ENCODE measurements around the gene EPHA1. TPM values are rescaled to one million over a fixed set of nuclear protein-coding genes. Genes with fewer than 3 reads are reported as not detected.

EPHA1 gene
- total and polyA plus RNA-seq, 2 experiments from 2014 or later, result 60.7 to 154 TPM

GRCh38 chr7:143392875-143393266, 15.8 kb downstream of the EPHA1 start:
- no peaks in the 10 kb centered on the region for H3K9me2 ChIP-seq (ENCODE audit: insufficient read depth)
- ATAC-seq (no peak), DNase-seq (ENCODE audit: low spot score) (no peak)
- H3K27me3 Mint-ChIP-seq (ENCODE audit: insufficient read depth, low read depth, poor library complexity), result peaks cover 30% of the 10 kb centered on the region
- H3K36me3 ChIP-seq (ENCODE audit: insufficient read depth), result peaks cover 39% of the 10 kb centered on the region
- TF ChIP-seq, protein P1, sequence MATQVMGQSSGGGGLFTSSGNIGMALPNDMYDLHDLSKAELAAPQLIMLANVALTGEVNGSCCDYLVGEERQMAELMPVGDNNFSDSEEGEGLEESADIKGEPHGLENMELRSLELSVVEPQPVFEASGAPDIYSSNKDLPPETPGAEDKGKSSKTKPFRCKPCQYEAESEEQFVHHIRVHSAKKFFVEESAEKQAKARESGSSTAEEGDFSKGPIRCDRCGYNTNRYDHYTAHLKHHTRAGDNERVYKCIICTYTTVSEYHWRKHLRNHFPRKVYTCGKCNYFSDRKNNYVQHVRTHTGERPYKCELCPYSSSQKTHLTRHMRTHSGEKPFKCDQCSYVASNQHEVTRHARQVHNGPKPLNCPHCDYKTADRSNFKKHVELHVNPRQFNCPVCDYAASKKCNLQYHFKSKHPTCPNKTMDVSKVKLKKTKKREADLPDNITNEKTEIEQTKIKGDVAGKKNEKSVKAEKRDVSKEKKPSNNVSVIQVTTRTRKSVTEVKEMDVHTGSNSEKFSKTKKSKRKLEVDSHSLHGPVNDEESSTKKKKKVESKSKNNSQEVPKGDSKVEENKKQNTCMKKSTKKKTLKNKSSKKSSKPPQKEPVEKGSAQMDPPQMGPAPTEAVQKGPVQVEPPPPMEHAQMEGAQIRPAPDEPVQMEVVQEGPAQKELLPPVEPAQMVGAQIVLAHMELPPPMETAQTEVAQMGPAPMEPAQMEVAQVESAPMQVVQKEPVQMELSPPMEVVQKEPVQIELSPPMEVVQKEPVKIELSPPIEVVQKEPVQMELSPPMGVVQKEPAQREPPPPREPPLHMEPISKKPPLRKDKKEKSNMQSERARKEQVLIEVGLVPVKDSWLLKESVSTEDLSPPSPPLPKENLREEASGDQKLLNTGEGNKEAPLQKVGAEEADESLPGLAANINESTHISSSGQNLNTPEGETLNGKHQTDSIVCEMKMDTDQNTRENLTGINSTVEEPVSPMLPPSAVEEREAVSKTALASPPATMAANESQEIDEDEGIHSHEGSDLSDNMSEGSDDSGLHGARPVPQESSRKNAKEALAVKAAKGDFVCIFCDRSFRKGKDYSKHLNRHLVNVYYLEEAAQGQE (IDR thresholded peaks at IDR 0.05; ENCODE audit: unreplicated experiment), result no peak
- TF ChIP-seq JUNB (IDR thresholded peaks at IDR 0.05; ENCODE audit: unreplicated experiment) (no peak), ZNF114 (CRISPR knock-in tag; IDR thresholded peaks at IDR 0.05) (no peak), STAT1 (IDR thresholded peaks at IDR 0.05; ENCODE audit: unreplicated experiment) (no peak), ETS1 (IDR thresholded peaks at IDR 0.05) (no peak), CREB1 (CRISPR knock-in tag; IDR thresholded peaks at IDR 0.05; ENCODE audit: low read depth) (no peak), ZNF331 (CRISPR knock-in tag; IDR thresholded peaks at IDR 0.05; ENCODE audit: low read depth) (no peak), EZH2phosphoT487 (IDR thresholded peaks at IDR 0.05; ENCODE audit: unreplicated experiment) (no peak), CTCF (conservative IDR thresholded peaks at IDR 0.05; ENCODE audit: low read depth in 2 of 2) (no peak), EZH2 (IDR thresholded peaks at IDR 0.05; ENCODE audit: low read depth, unreplicated experiment) (no peak), POLR2AphosphoS5 (IDR thresholded peaks at IDR 0.05; ENCODE audit: low read depth) (no peak), NANOG (IDR thresholded peaks at IDR 0.05; ENCODE audit: borderline replicate concordance) (no peak)
- TF ChIP-seq, protein P2, sequence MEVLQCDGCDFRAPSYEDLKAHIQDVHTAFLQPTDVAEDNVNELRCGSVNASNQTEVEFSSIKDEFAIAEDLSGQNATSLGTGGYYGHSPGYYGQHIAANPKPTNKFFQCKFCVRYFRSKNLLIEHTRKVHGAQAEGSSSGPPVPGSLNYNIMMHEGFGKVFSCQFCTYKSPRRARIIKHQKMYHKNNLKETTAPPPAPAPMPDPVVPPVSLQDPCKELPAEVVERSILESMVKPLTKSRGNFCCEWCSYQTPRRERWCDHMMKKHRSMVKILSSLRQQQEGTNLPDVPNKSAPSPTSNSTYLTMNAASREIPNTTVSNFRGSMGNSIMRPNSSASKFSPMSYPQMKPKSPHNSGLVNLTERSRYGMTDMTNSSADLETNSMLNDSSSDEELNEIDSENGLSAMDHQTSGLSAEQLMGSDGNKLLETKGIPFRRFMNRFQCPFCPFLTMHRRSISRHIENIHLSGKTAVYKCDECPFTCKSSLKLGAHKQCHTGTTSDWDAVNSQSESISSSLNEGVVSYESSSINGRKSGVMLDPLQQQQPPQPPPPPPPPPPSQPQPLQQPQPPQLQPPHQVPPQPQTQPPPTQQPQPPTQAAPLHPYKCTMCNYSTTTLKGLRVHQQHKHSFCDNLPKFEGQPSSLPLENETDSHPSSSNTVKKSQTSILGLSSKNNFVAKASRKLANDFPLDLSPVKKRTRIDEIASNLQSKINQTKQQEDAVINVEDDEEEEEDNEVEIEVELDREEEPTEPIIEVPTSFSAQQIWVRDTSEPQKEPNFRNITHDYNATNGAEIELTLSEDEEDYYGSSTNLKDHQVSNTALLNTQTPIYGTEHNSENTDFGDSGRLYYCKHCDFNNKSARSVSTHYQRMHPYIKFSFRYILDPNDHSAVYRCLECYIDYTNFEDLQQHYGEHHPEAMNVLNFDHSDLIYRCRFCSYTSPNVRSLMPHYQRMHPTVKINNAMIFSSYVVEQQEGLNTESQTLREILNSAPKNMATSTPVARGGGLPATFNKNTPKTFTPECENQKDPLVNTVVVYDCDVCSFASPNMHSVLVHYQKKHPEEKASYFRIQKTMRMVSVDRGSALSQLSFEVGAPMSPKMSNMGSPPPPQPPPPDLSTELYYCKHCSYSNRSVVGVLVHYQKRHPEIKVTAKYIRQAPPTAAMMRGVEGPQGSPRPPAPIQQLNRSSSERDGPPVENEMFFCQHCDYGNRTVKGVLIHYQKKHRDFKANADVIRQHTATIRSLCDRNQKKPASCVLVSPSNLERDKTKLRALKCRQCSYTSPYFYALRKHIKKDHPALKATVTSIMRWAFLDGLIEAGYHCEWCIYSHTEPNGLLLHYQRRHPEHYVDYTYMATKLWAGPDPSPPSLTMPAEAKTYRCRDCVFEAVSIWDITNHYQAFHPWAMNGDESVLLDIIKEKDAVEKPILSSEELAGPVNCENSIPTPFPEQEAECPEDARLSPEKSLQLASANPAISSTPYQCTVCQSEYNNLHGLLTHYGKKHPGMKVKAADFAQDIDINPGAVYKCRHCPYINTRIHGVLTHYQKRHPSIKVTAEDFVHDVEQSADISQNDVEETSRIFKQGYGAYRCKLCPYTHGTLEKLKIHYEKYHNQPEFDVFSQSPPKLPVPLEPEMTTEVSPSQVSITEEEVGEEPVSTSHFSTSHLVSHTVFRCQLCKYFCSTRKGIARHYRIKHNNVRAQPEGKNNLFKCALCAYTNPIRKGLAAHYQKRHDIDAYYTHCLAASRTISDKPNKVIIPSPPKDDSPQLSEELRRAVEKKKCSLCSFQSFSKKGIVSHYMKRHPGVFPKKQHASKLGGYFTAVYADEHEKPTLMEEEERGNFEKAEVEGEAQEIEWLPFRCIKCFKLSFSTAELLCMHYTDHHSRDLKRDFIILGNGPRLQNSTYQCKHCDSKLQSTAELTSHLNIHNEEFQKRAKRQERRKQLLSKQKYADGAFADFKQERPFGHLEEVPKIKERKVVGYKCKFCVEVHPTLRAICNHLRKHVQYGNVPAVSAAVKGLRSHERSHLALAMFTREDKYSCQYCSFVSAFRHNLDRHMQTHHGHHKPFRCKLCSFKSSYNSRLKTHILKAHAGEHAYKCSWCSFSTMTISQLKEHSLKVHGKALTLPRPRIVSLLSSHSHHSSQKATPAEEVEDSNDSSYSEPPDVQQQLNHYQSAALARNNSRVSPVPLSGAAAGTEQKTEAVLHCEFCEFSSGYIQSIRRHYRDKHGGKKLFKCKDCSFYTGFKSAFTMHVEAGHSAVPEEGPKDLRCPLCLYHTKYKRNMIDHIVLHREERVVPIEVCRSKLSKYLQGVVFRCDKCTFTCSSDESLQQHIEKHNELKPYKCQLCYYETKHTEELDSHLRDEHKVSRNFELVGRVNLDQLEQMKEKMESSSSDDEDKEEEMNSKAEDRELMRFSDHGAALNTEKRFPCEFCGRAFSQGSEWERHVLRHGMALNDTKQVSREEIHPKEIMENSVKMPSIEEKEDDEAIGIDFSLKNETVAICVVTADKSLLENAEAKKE (CRISPR knock-in tag; IDR thresholded peaks at IDR 0.05), result no peak
- H3K27ac ChIP-seq (ENCODE audit: low read depth), result no peak overlapping the region
- peaks cover 91% of the 10 kb centered on the region for H3K36me3 Mint-ChIP-seq (ENCODE audit: low read depth)
- no peak overlapping the region for H3K4me2 ChIP-seq
- no peak overlapping the region for H3K27ac Mint-ChIP-seq
- H3K4me1 Mint-ChIP-seq, result peaks cover under 1% of the 10 kb centered on the region; the same call in 2 of the 3 replicates
- H3K79me2 ChIP-seq (replicated peaks; ENCODE audit: insufficient read depth), result no peaks in the 10 kb centered on the region
- H3K4me3 ChIP-seq, result no peak overlapping the region
- H2AFZ ChIP-seq, result no peak overlapping the region
- no peaks in the 10 kb centered on the region for H3K27me3 ChIP-seq (ENCODE audit: insufficient read depth)
- H3K4me3 Mint-ChIP-seq, result no peak overlapping the region
- H3F3A ChIP-seq (replicated peaks; ENCODE audit: low read depth), result peaks cover 59% of the 10 kb centered on the region
- no peaks in the 10 kb centered on the region; the same call in 1 of the 2 replicates for H3K4me1 ChIP-seq (ENCODE audit: insufficient read depth)
- no peaks in the 10 kb centered on the region; the same call in 2 of the 3 replicates for H3K9me3 Mint-ChIP-seq
- peaks cover 12% of the 10 kb centered on the region for H4K20me1 ChIP-seq (replicated peaks; ENCODE audit: insufficient read depth)

Data from GM23338 (cell line).